Measurements from ENCODE around the gene NKD1. TPM values are rescaled to one million over a fixed set of nuclear protein-coding genes. Genes with fewer than 3 reads are reported as not detected.

NKD1 gene
- polyA plus RNA-seq, 1 experiment = 0.11 TPM

DNA sequence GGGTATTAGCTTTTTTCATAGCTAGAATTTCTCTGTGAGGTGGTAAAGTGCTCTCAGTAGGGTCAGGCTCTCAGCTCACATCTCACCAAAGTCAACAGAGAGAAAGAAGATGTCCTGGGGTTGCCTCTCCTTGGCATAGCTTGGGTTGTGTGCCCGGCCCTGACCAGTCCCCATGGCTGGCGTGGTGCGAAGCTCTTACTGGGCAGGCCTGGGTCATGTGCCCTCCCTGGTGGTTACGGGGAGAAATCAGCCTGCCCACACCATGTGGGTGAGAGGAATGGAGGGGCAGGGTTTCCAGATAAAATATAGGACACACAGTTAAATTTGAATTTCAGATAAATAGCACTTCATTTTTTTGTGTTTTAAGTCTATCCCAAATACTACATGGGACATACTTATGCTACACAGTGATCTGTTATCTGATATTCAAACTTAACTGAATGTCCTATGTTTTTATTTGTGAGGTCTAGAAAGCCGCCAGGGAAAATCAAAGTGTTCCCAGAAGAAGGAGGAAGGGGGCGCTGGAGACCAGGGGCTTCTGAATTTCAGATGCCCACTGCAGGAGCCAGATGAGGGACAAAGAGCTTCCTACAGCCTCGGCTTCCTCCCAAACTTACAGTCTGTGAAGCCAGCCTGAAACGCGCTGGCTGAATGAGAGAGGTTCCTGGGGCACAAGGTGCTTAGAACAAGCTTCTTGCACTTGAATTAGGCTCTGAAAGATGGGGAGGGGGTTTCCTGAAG, 45.4 kb downstream of the NKD1 start:
- H3K36me3 ChIP-seq (ENCODE audit: control insufficient read depth, insufficient read depth, low read length) = no peaks in the 10 kb centered on the region
- TF ChIP-seq, protein P1, sequence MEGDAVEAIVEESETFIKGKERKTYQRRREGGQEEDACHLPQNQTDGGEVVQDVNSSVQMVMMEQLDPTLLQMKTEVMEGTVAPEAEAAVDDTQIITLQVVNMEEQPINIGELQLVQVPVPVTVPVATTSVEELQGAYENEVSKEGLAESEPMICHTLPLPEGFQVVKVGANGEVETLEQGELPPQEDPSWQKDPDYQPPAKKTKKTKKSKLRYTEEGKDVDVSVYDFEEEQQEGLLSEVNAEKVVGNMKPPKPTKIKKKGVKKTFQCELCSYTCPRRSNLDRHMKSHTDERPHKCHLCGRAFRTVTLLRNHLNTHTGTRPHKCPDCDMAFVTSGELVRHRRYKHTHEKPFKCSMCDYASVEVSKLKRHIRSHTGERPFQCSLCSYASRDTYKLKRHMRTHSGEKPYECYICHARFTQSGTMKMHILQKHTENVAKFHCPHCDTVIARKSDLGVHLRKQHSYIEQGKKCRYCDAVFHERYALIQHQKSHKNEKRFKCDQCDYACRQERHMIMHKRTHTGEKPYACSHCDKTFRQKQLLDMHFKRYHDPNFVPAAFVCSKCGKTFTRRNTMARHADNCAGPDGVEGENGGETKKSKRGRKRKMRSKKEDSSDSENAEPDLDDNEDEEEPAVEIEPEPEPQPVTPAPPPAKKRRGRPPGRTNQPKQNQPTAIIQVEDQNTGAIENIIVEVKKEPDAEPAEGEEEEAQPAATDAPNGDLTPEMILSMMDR (IDR thresholded peaks at IDR 0.05; ENCODE audit: insufficient read depth, low read depth, low read length) = peak; percentile 30; the same call in 1 of the 2 replicates
- DNase-seq (ENCODE audit: low read depth) = no peak
- H3K27me3 ChIP-seq (ENCODE audit: control insufficient read depth, insufficient read depth, low read length) = no peaks in the 10 kb centered on the region
- ChIA-PET CTCF (interaction anchor here (0.5 to 2.2 kb wide), 14 partner anchors 10 to 1963 kb away, joined by 3 to 22 read pairs (median 3); no protein-coding TSS in a partner anchor), POLR2A (no interaction called here)
- no peak overlapping the region for H3K4me3 ChIP-seq (ENCODE audit: low read depth, low read length)

DNA sequence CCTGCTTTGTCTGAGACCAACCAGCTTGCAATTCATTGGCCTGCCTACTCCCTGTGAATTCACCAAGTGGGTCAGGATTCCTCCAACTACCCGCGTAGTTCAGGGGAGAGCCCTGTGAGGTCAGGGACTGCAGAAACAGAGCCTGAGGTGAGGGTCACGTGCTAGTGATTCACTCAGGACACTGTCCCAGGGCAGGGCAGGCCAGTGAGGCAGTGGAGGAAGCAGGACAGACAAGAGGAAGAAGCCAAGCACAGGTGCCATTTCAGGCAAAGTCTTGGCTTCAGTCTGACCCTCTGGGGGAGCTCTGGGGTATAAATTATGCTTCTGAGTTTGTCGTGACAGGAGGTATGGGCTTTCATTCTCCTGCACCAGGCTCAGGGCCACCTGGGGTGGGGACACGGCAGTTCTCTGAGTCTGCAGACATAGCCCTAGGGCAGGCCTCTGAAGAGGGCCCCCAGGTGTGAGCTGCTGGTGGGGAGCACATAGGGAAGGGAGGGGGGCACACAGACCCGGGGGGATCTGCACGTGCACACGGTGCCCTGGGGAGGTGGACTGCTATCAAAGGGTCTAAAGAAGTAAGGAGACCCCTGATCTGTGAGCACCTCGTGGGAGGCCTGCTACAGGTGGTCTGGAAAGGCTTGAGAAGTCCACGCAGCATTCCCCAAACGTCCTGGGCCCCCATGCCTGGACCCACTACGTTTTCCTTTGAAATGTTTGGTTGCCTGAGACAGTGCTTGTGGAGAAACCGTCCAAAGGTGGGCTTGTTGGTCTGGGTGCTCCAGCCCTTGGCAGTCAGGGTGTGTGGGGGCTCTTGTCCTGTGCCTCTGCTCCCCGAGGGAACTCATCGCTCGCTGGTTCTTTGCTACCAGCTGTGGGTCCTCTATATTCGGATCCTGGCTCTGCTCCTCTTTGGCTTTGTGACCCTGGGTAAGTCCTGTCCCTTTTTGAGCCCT, 46.4 kb downstream of the NKD1 start:
- ChIA-PET POLR2A (no interaction called here), CTCF (interaction anchor here (0.7 to 2.2 kb wide), 10 partner anchors 9 to 212 kb away, joined by 3 to 22 read pairs (median 4); no protein-coding TSS in a partner anchor)
- TF ChIP-seq, protein P1 (IDR thresholded peaks at IDR 0.05; ENCODE audit: insufficient read depth, low read depth, low read length) = no peak
- DNase-seq (ENCODE audit: low read depth) = no peak
- H3K27me3 ChIP-seq (ENCODE audit: control insufficient read depth, insufficient read depth, low read length) = no peaks in the 10 kb centered on the region
- no peak overlapping the region for H3K4me3 ChIP-seq (ENCODE audit: low read depth, low read length)
- H3K36me3 ChIP-seq (ENCODE audit: control insufficient read depth, insufficient read depth, low read length) = no peaks in the 10 kb centered on the region

DNA sequence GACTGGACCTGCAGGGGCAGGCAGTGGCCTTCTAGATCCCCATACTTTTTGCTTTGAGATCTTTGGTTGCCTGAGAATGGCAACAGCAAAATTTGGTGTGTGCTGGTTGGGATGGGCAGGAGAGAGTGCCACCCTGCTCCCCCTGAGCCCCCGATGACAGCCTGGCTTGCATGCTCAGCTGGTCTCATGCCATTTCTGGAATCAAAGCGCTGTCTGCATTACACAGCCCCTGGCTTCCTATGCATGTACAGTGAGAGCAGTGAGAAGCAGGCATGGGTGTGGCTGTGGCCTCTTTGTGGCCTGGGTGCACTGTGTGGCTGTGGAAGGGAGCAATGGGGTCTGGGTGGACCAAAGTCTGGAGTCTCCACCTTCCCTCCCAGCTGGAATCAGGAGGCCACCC, 47.7 kb downstream of the NKD1 start:
- H3K27me3 ChIP-seq (ENCODE audit: control insufficient read depth, insufficient read depth, low read length) = no peaks in the 10 kb centered on the region
- no peak for DNase-seq (ENCODE audit: low read depth)
- no peaks in the 10 kb centered on the region for H3K36me3 ChIP-seq (ENCODE audit: control insufficient read depth, insufficient read depth, low read length)
- H3K4me3 ChIP-seq (ENCODE audit: low read depth, low read length) = no peak overlapping the region
- TF ChIP-seq, protein P1 (IDR thresholded peaks at IDR 0.05; ENCODE audit: insufficient read depth, low read depth, low read length) = no peak
- CTCF ChIA-PET = interaction anchor here (0.5 to 1.6 kb wide), 3 partner anchors 68 to 771 kb away, joined by 3 to 4 read pairs (median 3); no protein-coding TSS in a partner anchor
- POLR2A ChIA-PET = no interaction called here

DNA sequence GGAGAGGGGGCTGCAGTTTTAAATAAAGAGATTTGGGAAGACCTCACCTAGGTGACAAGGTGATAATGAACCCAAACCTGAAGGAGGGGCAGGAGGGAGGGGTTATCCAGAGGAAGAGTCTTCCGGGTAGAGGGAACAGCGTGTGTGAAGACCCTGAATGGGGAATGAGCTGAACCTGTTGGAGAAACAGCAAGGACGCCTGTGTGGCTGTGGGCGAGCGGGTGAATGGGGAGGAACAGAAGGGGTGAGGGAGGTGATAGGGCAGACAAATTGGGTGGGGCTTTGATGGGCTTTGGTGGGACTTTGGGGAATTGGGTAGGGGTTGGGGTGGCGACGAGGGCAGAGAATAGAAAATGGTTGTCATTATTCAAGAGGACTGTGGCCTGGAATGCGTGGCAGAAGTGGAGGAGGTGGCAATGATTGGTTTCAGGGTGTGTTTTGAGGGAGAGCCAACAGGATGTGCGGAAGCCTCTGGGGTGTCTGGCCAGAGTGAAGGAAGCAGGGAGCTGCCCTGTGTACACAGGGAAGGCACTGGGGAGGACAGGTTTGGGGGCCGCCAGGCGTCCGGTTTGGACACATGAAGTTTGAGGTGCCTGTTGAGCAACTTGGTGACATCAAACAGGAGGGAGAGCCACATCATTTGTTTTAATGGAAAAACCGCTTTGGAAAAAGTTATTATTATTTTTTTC, 48.7 kb downstream of the NKD1 start:
- TF ChIP-seq, protein P1 (IDR thresholded peaks at IDR 0.05; ENCODE audit: insufficient read depth, low read depth, low read length) = no peak
- no peak overlapping the region for H3K4me3 ChIP-seq (ENCODE audit: low read depth, low read length)
- no peaks in the 10 kb centered on the region for H3K36me3 ChIP-seq (ENCODE audit: control insufficient read depth, insufficient read depth, low read length)
- no peaks in the 10 kb centered on the region for H3K27me3 ChIP-seq (ENCODE audit: control insufficient read depth, insufficient read depth, low read length)
- CTCF ChIA-PET = interaction anchor here (0.6 to 1.6 kb wide), 2 partner anchors 39 to 67 kb away, joined by 3 to 4 read pairs; no protein-coding TSS in a partner anchor
- POLR2A ChIA-PET = no interaction called here
- DNase-seq (ENCODE audit: low read depth) = no peak

Data from BJ (cell line).